ENCODE data around the gene PRKCE. TPM values are rescaled to one million over a fixed set of nuclear protein-coding genes. Genes with fewer than 3 reads are reported as not detected.

PRKCE gene
- total RNA-seq, 1 experiment from 2014 or later: 1.3 TPM

DNA sequence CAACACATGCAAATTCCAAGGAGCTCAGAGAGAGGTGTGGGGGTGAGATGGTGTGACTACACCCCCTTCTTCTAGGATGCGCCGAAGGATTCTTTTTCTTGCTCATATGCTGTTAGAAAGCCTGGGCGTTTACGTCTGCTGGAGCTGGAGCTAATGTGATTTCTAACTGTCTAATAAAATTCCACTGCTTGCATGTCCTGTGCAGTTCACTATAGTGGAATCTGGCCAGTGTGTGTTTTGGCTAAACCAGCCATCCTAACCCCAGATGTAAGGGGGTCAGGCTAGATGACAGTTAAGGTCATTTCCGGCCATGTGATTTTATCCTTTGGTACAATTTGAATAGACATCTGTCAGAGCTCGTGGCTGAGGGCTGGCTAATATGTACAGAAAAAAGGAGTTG, 194.1 kb downstream of the PRKCE start:
- Mint-ChIP-seq H3K36me3 (ENCODE audit: insufficient read depth in 1 of 3, low read depth in 3 of 3) (no peaks in the 10 kb centered on the region), H3K27me3 (ENCODE audit: low read depth) (peaks cover 8% of the 10 kb centered on the region; the same call in 1 of the 2 replicates), H3K4me1 (no peaks in the 10 kb centered on the region), H3K4me3 (no peak overlapping the region), H3K27ac (no peak overlapping the region), H3K9me3 (no peaks in the 10 kb centered on the region)
- Histone ChIP-seq H3K79me2 (ENCODE audit: insufficient read depth, low read length) (no peaks in the 10 kb centered on the region), H2BK20ac (ENCODE audit: low read depth, low read length, poor library complexity, severe bottlenecking) (no peak overlapping the region), H3K4ac (ENCODE audit: low read depth, low read length) (no peak overlapping the region), H4K5ac (ENCODE audit: insufficient read length, low read depth, low read length) (no peak overlapping the region), H3K56ac (ENCODE audit: insufficient read length, low read depth, low read length) (no peak overlapping the region), H4K8ac (replicated peaks; ENCODE audit: insufficient read length, low read depth, low read length) (no peak overlapping the region), H4K20me1 (ENCODE audit: control insufficient read depth, insufficient read depth, insufficient read length) (no peaks in the 10 kb centered on the region), H3K18ac (ENCODE audit: insufficient read length, low read depth, low read length) (no peak overlapping the region), H2BK15ac (ENCODE audit: low read depth, low read length) (no peak overlapping the region), H3K27me3 (ENCODE audit: insufficient read depth, low read length) (no peaks in the 10 kb centered on the region), H3K14ac (ENCODE audit: insufficient read depth, low read length) (no peak overlapping the region), H3K79me1 (ENCODE audit: insufficient read depth, low read depth, low read length, poor library complexity, severe bottlenecking) (no peaks in the 10 kb centered on the region), H2AK5ac (ENCODE audit: insufficient read length, low read length) (no peak overlapping the region), H4K91ac (ENCODE audit: insufficient read length, low read depth, low read length) (no peak overlapping the region), H2BK5ac (ENCODE audit: insufficient read length, low read length) (no peak overlapping the region), H3K9ac (ENCODE audit: extremely low read depth, insufficient read length, low read length) (no peak overlapping the region), H2AFZ (ENCODE audit: low read length) (no peak overlapping the region), H3K27ac (ENCODE audit: insufficient read length, low read depth, low read length) (no peak overlapping the region), H3K23ac (ENCODE audit: insufficient read length, low read depth, low read length) (no peak overlapping the region), H3T11ph (ENCODE audit: low read length) (no peak overlapping the region), H3K23me2 (ENCODE audit: insufficient read length, low read depth, low read length, poor library complexity, severe bottlenecking) (no peaks in the 10 kb centered on the region), H3K4me1 (ENCODE audit: insufficient read depth, low read length) (no peaks in the 10 kb centered on the region), H2BK120ac (ENCODE audit: low read depth, low read length, poor library complexity, severe bottlenecking) (no peak overlapping the region), H3K4me2 (ENCODE audit: insufficient read depth, insufficient read length, low read length) (no peak overlapping the region), H2BK12ac (ENCODE audit: insufficient read length, low read depth, low read length) (no peak overlapping the region), H3K9me3 (ENCODE audit: control insufficient read depth, low read depth, low read length) (no peaks in the 10 kb centered on the region)
- DNase-seq: no peak
- TF ChIP-seq, protein P1, sequence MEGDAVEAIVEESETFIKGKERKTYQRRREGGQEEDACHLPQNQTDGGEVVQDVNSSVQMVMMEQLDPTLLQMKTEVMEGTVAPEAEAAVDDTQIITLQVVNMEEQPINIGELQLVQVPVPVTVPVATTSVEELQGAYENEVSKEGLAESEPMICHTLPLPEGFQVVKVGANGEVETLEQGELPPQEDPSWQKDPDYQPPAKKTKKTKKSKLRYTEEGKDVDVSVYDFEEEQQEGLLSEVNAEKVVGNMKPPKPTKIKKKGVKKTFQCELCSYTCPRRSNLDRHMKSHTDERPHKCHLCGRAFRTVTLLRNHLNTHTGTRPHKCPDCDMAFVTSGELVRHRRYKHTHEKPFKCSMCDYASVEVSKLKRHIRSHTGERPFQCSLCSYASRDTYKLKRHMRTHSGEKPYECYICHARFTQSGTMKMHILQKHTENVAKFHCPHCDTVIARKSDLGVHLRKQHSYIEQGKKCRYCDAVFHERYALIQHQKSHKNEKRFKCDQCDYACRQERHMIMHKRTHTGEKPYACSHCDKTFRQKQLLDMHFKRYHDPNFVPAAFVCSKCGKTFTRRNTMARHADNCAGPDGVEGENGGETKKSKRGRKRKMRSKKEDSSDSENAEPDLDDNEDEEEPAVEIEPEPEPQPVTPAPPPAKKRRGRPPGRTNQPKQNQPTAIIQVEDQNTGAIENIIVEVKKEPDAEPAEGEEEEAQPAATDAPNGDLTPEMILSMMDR (conservative IDR thresholded peaks at IDR 0.05): no peak
- no CpG with 5 or more reads among the region's 6 CpGs for WGBS (ENCODE audit: extremely low coverage, insufficient read length, low lambda C conversion rate)
